ENCODE data around the gene VAPB. TPM values are rescaled to one million over a fixed set of nuclear protein-coding genes. Genes with fewer than 3 reads are reported as not detected.
"Not testable (repeated sequence)": the region's sequence is repeated elsewhere in the genome, so short reads cannot be mapped to it uniquely, and the experiment has no call there.

VAPB gene
- total RNA-seq, 4 donors from 2014 or later, result 10.9 to 20.4 (median 17.9) TPM

- TF ChIP-seq CTCF (IDR thresholded peaks at IDR 0.05) (no peak), EP300 (IDR thresholded peaks at IDR 0.05) (no peak), POLR2AphosphoS5 (IDR thresholded peaks at IDR 0.05) (no peak), POLR2A (IDR thresholded peaks at IDR 0.05) (no peak)
- no peaks in the 10 kb centered on the region for H3K9me3 ChIP-seq
- peaks cover 56% of the 10 kb centered on the region for H3K36me3 ChIP-seq
- DNase-seq (ENCODE audit: low spot score in 2 of 2), result no peak
- no peak overlapping the region for H3K27ac ChIP-seq
- 54% methylated on average over 9 of the region's 9 CpGs for WGBS
- H3K27me3 ChIP-seq, result no peaks in the 10 kb centered on the region
- H3K4me1 ChIP-seq, result no peaks in the 10 kb centered on the region
- H3K4me3 ChIP-seq, result no peak overlapping the region
Measured at GRCh38 chr20:58361481-58362205, 27.4 kb upstream of the VAPB start.

DNA sequence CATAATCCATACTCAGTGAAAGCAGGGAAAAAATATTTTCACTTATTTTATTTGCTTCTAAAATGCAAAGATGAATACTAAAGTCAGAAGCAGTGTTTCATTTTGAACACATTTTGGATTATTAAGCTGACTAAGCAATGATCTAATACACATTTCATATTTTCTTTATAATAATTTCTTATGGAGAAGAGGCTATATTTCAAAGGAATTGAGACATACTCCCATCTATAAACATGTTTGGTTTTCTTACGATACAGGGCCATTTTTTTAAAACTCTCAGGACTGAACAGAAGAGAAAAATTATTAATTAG lies 26.9 kb upstream of the VAPB start:
- H3K27ac ChIP-seq, result no peak overlapping the region
- peaks cover 51% of the 10 kb centered on the region for H3K36me3 ChIP-seq
- DNase-seq (ENCODE audit: low spot score in 2 of 2), result no peak
- WGBS, result 87% methylated on average over 1 of the region's 1 CpG
- no peaks in the 10 kb centered on the region for H3K9me3 ChIP-seq
- no peaks in the 10 kb centered on the region for H3K27me3 ChIP-seq
- H3K4me1 ChIP-seq, result no peaks in the 10 kb centered on the region
- TF ChIP-seq CTCF (IDR thresholded peaks at IDR 0.05), result no peak
- TF ChIP-seq POLR2A (IDR thresholded peaks at IDR 0.05), result no peak
- no peak for TF ChIP-seq EP300 (IDR thresholded peaks at IDR 0.05)
- no peak for TF ChIP-seq POLR2AphosphoS5 (IDR thresholded peaks at IDR 0.05)
- H3K4me3 ChIP-seq, result no peak overlapping the region

DNA sequence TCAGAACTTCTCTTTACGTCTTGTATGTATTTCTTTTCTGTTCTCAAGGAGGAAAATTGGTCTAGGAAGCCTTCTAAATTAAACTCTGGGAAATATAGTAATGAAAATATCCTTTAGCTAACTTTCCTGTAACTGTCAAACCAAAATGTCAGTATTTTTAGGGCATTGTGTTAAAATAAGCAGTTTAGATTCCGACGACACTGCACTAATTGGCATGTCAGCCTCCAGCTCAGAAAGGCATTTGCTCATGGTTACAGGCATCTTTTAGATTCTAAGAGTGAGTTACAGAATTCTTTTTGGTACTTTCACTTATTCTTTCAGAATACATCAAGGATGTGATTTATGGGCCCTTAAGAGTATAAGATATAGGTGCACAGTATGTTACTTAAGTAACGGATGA lies 26.1 kb upstream of the VAPB start:
- no peak for TF ChIP-seq POLR2A (IDR thresholded peaks at IDR 0.05)
- TF ChIP-seq POLR2AphosphoS5 (IDR thresholded peaks at IDR 0.05), result no peak
- no peak for TF ChIP-seq EP300 (IDR thresholded peaks at IDR 0.05)
- no peak for TF ChIP-seq CTCF (IDR thresholded peaks at IDR 0.05)
- Histone ChIP-seq H3K27me3 (no peaks in the 10 kb centered on the region), H3K4me3 (no peak overlapping the region), H3K4me1 (no peaks in the 10 kb centered on the region), H3K9me3 (no peaks in the 10 kb centered on the region), H3K27ac (no peak overlapping the region), H3K36me3 (peaks cover 50% of the 10 kb centered on the region)
- no peak for DNase-seq (ENCODE audit: low spot score in 2 of 2)
- 88% methylated on average over 4 of the region's 4 CpGs for WGBS

DNA sequence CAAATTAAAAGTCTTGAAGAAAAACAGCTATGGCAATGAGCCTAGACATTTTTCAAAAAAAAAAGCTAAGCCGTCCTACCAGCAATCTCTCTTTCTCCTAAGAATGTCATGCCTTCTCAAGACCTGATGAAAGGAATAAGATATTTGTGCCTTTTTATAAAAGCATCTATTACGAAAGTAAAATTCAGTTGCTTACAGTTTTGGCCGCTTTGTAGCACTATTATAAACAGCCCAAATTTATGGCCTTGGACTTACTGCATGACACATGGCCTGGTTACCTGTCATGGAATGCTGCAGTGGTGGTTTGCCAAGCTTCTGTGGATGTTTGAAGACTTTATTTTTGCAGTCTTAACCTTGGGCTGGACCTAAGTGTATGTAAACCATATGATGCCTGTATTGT lies 22.2 kb upstream of the VAPB start:
- WGBS, result 77% methylated on average over 3 of the region's 3 CpGs
- Histone ChIP-seq H3K27me3 (no peaks in the 10 kb centered on the region), H3K4me1 (no peaks in the 10 kb centered on the region), H3K36me3 (peaks cover 31% of the 10 kb centered on the region), H3K9me3 (no peaks in the 10 kb centered on the region), H3K27ac (no peak overlapping the region), H3K4me3 (no peak overlapping the region)
- DNase-seq (ENCODE audit: low spot score in 2 of 2), result no peak
- TF ChIP-seq POLR2A (IDR thresholded peaks at IDR 0.05) (no peak), CTCF (IDR thresholded peaks at IDR 0.05) (no peak), POLR2AphosphoS5 (IDR thresholded peaks at IDR 0.05) (no peak), EP300 (IDR thresholded peaks at IDR 0.05) (no peak)

DNA sequence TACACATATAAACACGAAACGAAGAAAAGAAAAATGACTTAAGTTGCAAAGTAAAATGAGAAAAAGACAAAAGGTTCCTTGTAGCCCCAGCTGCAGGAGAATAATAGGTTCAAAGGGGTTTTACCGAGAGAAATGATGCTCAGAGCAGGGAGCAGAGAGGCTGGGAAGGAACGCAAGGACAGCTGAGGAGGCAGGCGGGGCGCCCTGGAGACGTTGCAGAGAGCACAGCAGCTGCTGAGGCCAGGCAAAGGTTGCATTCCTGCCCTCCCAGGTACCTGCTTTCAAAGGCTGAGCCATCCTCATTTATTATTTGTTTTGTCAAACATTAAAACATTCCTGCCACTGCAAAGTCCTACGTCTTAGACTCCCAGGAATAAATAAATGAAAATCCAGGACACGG lies 16.2 kb upstream of the VAPB start:
- WGBS, result 59% methylated on average over 9 of the region's 9 CpGs
- DNase-seq (ENCODE audit: low spot score in 2 of 2), result no peak
- Histone ChIP-seq H3K27ac (no peak overlapping the region), H3K4me1 (no peaks in the 10 kb centered on the region), H3K4me3 (no peak overlapping the region), H3K27me3 (no peaks in the 10 kb centered on the region), H3K36me3 (peaks cover under 1% of the 10 kb centered on the region), H3K9me3 (no peaks in the 10 kb centered on the region)
- TF ChIP-seq POLR2A (IDR thresholded peaks at IDR 0.05) (no peak), POLR2AphosphoS5 (IDR thresholded peaks at IDR 0.05) (no peak), CTCF (IDR thresholded peaks at IDR 0.05) (no peak), EP300 (IDR thresholded peaks at IDR 0.05) (no peak)

- not testable (repeated sequence) for DNase-seq (ENCODE audit: low spot score in 2 of 2); H3K9me3 ChIP-seq; H3K4me3 ChIP-seq; H3K4me1 ChIP-seq; H3K27me3 ChIP-seq; H3K36me3 ChIP-seq; H3K27ac ChIP-seq
- 83% methylated on average over 8 of the region's 8 CpGs for WGBS
Measured at GRCh38 chr20:58373296-58373695, 15.7 kb upstream of the VAPB start.
